HG03565 (cell line): Measurements from ENCODE around the gene ADPRM.
"Not testable (repeated sequence)": the region's sequence is repeated elsewhere in the genome, so short reads cannot be mapped to it uniquely, and the experiment has no call there.

Experiments
- ATAC-seq: cut with Tn5 transposase; IDR thresholded peaks from one replicate; pipeline ENCODE4 v1.9.1; 2021; ENCODE audit warnings: mild to moderate bottlenecking, moderate library complexity; ENCODE audit not compliant: unreplicated experiment

The ADPRM gene

GRCh38 chr17:10698096-10698818 lies 863 bp downstream of the ADPRM start:
- no peak for ATAC-seq

DNA sequence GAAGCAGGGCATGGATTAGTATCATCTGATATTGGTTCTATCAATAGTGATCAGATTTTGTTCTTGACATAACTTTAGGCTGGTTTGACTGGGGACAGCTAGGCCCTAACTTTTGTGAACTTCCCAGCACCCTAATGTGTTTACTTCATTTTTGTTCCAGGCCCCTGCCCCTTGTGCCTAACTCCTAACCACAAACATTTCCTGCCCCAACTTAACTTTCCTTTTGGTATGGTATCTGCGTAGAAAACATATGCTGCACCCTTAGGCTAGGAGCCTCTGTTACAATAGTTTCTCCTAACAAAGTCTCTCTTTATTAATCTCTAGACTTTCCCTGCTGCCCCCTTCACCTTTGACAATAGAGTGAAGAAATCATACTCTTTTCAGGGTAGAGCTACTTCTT lies 2.5 kb downstream of the ADPRM start:
- ATAC-seq, result no peak

DNA sequence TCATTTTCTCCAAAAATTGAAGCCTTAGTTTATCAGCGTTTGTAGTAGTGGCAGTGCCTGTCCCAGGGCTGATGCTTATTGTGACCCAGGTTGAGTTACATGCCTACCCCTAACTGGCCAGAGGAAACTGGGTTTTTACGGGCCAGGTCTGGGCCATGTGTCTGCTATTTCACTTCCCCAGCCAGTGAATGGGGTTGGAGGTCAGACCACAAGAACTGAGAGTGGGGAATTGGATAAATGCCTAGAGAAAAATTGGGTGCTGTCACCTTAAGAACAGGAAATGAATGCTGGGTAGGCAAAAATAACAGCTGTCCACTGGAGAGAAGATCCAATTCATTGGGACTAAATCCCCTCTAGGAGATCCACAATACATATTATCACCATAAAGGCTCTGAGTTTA lies 5.2 kb downstream of the ADPRM start:
- no peak for ATAC-seq

GRCh38 chr17:10705727-10706126 lies 8.3 kb downstream of the ADPRM start:
- ATAC-seq, result no peak

DNA sequence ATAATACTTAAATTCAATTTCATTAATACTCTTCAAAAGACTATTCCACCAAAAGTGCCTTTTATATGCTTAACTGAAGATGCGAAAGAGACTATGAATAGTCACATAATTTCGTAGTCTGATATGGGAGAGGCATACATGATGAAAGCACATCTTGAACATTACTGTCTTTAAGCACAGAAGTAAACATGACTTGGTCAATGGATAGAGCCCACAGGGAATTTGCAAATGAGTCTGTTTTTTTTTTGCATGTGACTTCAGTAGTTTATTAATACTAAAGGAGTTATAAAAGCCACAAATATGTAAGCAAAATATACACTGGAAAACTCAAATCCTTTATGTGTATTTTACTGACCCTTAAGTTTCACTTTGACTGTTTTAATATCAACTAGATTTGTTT lies 15.9 kb downstream of the ADPRM start:
- no peak for ATAC-seq

- ATAC-seq, result no peak
Observed at GRCh38 chr17:10716218-10716617, 18.8 kb downstream of the ADPRM start.

GRCh38 chr17:10718547-10718946 lies 21.2 kb downstream of the ADPRM start:
- no peak for ATAC-seq

DNA sequence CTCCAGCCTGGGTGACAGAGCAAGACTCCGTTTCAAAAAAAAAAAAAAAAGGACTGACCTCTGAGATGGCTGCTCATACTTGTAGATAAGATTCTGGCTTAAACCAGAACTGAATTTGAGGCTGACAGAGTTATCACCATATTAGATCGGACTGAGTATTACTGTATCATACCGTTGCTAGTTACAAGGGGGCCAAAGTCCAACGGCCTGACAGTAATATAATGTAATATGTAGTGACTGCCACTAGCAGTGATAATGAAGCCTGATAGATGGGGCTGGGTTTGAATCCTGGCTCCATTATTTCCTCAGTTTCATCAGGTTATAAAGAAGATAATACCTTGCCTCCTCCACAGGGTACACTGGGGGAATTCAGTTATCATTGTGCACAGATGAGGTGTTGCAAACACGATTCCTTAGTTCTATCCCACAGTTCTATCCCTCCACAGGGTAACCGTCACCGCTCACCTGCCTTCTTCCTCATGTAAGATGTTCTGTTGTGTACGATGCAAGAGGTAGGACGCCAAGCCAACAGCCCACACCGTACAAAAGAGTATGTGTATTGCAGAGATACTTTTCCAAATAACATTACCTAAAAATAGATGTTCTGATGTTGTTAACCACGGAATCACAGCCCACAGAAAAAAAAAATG lies 27.3 kb downstream of the ADPRM start:
- no peak for ATAC-seq

GRCh38 chr17:10725262-10725661 lies 27.9 kb downstream of the ADPRM start:
- ATAC-seq, result no peak

DNA sequence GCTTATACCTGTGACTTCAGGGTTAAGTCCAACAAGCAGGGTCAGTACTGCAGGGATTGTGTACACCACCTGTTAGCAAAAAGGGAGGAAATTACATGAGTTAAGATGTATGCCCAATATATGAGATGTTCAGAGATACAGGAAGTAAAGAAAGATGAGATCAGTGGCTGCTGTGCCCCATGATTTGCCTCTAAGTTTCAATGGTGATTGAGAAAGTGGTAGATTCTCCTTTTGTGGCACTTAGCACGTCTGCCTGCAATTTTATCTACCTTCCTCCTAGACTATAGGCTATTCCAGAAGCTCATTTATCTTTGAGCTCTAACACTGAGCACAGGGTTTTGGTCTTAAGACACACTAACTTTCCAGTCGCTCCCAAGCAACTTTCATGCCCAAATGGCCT lies 28.8 kb downstream of the ADPRM start:
- ATAC-seq, result no peak

GRCh38 chr17:10727192-10727591 lies 29.8 kb downstream of the ADPRM start:
- ATAC-seq, result no peak

GRCh38 chr17:10728331-10728892 lies 31.0 kb downstream of the ADPRM start:
- ATAC-seq, result no peak

- ATAC-seq, result peak; percentile 60
Observed at GRCh38 chr17:10729334-10730193, 32.2 kb downstream of the ADPRM start, which contains the start of gene TMEM220. Gene TMEM220, minus strand, starts transcription at chr17:10730023. Its CDS starts 172 bp downstream, at chr17:10729851.

GRCh38 chr17:10730247-10730646 lies 32.9 kb downstream of the ADPRM start:
- ATAC-seq, result not testable (repeated sequence)

- ATAC-seq, result no peak
Observed at GRCh38 chr17:10731408-10731879, 34.0 kb downstream of the ADPRM start.

DNA sequence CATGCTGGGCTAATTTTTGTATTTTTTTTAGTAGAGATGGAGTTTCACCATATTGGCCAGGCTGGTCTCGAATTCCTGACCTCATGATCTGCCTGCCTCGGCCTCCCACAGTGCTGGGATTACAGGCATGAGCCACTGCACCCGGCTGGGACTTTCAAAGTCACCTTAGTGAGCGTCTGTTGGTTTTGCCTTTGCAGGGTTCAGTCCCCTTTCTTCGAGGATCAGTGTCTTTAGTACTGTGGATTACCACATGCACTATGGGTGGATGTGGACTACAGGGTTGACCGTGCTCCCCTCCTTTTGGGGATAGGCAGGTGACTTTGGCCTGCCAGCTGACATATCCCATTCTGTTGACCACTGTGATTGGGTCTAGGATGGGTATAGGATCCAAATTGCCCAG lies 34.7 kb downstream of the ADPRM start:
- not testable (repeated sequence) for ATAC-seq

DNA sequence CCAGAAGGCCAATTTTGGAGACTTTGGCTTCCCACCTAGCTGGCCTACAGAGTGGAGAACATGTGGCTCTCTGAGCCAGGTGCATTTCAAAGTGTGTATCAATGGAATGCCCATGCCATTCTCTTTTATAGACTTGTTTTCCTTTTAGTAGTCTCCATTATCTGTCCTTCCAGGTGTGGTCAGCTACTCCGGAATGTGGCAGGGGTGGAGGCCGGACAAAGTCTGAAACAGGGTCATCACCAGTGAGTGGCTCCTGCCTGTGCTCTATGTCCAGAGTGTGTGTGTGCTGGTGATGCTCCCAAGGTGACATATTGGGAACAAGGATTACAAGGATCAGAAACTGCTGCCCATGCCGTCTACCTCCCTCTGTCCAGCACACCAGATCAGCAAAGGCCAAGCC lies 36.3 kb downstream of the ADPRM start:
- no peak for ATAC-seq

GRCh38 chr17:10735251-10735650 lies 37.9 kb downstream of the ADPRM start:
- no peak for ATAC-seq

GRCh38 chr17:10735821-10736220 lies 38.4 kb downstream of the ADPRM start:
- no peak for ATAC-seq

- ATAC-seq, result no peak
Observed at GRCh38 chr17:10737168-10737622, 39.8 kb downstream of the ADPRM start.

GRCh38 chr17:10737736-10738135 lies 40.3 kb downstream of the ADPRM start:
- no peak for ATAC-seq
